Vagina (tissue), 2 donors: ENCODE data around the gene RPRD1B.

Source experiments
- POLR2AphosphoS5 ChIP-seq, 2 donors: sonication (generic); formaldehyde crosslinking; IDR thresholded peaks; one replicate each; pipeline ENCODE4 v1.9.0; 2017; ENCODE audit warnings: antibody characterized with exemption in 2 of 2, mild to moderate bottlenecking in 2 of 2, low read depth in 1 of 2; ENCODE audit not compliant: insufficient read depth in 1 of 2
- TF ChIP-seq, protein P1 (sequence below), 3 experiments: fragments of 450-650 bp in 2 of 3; fragments of 200-600 bp in 1 of 3; sonication (generic) in 1 of 3; IDR thresholded peaks; one replicate each; pipeline ENCODE4 v1.5.1; 2017 to 2019; ENCODE audit warnings: antibody characterized with exemption in 3 of 3, mild to moderate bottlenecking in 2 of 3, moderate library complexity in 2 of 3

DNA sequence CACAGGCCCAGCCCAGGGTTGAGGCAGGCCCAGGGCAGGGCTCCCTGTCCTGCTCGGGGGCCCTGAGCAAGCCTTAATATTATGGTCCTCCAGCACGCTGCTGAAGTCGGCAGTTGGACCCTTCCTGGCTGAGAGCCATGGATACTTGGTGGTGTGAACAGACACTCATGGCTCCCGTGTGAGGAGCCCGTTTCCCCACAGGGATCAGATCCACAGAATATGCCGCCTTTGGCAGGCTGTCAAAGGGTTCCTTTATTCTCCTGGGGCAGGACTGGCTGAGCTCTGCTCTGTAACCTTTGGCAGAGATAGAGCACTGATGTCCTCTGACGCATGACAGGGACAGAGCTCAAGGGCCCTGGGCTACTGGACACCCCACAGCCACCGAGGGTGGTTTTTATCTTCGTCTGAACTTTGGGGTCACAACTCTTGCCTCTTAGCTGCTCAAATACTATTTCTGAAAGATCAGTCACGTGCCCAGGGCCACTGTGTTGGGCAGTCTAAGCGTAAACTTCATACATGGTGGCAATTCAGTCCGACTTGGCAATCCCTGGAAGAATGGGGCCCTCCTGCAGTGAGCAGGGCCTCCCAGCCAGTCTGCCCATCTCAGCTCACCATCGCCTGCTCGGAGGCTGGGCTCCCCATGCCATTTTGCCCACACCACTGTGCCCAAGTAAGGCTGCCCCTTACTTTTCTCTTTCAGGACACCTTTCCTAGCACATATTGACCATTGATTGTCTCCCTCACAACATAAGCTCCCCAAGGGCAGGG, 49.3 kb upstream of the RPRD1B start:
- TF ChIP-seq, protein P1, sequence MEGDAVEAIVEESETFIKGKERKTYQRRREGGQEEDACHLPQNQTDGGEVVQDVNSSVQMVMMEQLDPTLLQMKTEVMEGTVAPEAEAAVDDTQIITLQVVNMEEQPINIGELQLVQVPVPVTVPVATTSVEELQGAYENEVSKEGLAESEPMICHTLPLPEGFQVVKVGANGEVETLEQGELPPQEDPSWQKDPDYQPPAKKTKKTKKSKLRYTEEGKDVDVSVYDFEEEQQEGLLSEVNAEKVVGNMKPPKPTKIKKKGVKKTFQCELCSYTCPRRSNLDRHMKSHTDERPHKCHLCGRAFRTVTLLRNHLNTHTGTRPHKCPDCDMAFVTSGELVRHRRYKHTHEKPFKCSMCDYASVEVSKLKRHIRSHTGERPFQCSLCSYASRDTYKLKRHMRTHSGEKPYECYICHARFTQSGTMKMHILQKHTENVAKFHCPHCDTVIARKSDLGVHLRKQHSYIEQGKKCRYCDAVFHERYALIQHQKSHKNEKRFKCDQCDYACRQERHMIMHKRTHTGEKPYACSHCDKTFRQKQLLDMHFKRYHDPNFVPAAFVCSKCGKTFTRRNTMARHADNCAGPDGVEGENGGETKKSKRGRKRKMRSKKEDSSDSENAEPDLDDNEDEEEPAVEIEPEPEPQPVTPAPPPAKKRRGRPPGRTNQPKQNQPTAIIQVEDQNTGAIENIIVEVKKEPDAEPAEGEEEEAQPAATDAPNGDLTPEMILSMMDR (IDR thresholded peaks at IDR 0.05), result no peak
- no peak for TF ChIP-seq POLR2AphosphoS5 (IDR thresholded peaks at IDR 0.05; ENCODE audit: insufficient read depth in 1 of 2, low read depth in 1 of 2)
